HEK293 (cell line): ENCODE measurements around the gene DNAJC7.
"Not testable (repeated sequence)": the region's sequence is repeated elsewhere in the genome, so short reads cannot be mapped to it uniquely, and the experiment has no call there.

Experiments used
- HOXD13 ChIP-seq: sonication (generic); formaldehyde crosslinking; IDR thresholded peaks from 2 replicates; pipeline ENCODE4 v1.8.0; 2022; ENCODE audit warnings: missing genetic modification reagents, borderline replicate concordance
- SETDB1 ChIP-seq: IDR thresholded peaks from one replicate; pipeline ENCODE4 v1.6.1; 2017; ENCODE audit warnings: mild to moderate bottlenecking, low read length, moderate library complexity, mixed read lengths; ENCODE audit not compliant: insufficient read length
- ZNF169 ChIP-seq: fragments of 450-650 bp; formaldehyde crosslinking; IDR thresholded peaks from 2 replicates; pipeline ENCODE4 v1.5.1; 2016; ENCODE audit warnings: missing biosample characterization, missing genetic modification characterization
- ZNF544 ChIP-seq: fragments of 450-650 bp; formaldehyde crosslinking; IDR thresholded peaks from 2 replicates; pipeline ENCODE4 v1.5.0; 2017; ENCODE audit warnings: missing biosample characterization, missing genetic modification characterization
- ZNF677 ChIP-seq: fragments of 450-650 bp; IDR thresholded peaks from 2 replicates; pipeline ENCODE4 v1.5.0; 2018; ENCODE audit warnings: missing biosample characterization, mild to moderate bottlenecking, missing genetic modification characterization, moderate library complexity
- ZNF701 ChIP-seq: fragments of 450-650 bp; formaldehyde crosslinking; IDR thresholded peaks from 2 replicates; pipeline ENCODE4 v1.5.1; 2016; ENCODE audit warnings: missing biosample characterization, missing genetic modification characterization
- TF ChIP-seq, protein P1 (sequence below): fragments of 450-650 bp; formaldehyde crosslinking; IDR thresholded peaks from 2 replicates; pipeline ENCODE4 v1.5.1; 2016; ENCODE audit warnings: missing biosample characterization, missing genetic modification characterization
- TF ChIP-seq, protein P2 (sequence below): fragments of 450-650 bp; formaldehyde crosslinking; IDR thresholded peaks from 2 replicates; pipeline ENCODE4 v1.5.1; 2016; ENCODE audit warnings: missing biosample characterization, missing genetic modification characterization
- TF ChIP-seq, protein P3 (sequence below): fragments of 450-650 bp; formaldehyde crosslinking; IDR thresholded peaks from 2 replicates; pipeline ENCODE4 v1.5.1; 2016; ENCODE audit warnings: missing biosample characterization, missing genetic modification characterization
- TF ChIP-seq, protein P4 (sequence below): fragments of 450-650 bp; formaldehyde crosslinking; IDR thresholded peaks from 2 replicates; pipeline ENCODE4 v1.5.1; 2016; ENCODE audit warnings: missing biosample characterization, missing genetic modification characterization, low read depth

DNA sequence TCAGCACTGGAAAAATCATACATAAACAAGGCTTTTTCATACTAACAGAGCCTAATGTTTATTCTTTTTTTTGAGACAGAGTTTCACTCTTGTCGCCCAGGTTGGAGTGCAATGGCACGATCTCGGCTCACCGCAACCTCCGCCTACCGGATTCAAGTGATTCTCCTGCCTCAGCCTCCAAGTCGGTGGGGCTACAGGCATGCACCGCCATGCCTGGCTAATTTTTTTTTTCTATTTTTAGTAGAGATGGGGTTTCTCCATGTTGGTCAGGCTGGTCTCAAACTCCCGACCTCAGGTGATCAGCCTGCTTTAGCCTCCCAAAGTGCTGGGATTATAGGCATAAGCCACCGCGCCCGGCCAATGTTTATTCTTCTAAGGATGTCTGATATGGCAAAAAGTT is 3.5 kb downstream of the DNAJC7 start:
- TF ChIP-seq, protein P1, sequence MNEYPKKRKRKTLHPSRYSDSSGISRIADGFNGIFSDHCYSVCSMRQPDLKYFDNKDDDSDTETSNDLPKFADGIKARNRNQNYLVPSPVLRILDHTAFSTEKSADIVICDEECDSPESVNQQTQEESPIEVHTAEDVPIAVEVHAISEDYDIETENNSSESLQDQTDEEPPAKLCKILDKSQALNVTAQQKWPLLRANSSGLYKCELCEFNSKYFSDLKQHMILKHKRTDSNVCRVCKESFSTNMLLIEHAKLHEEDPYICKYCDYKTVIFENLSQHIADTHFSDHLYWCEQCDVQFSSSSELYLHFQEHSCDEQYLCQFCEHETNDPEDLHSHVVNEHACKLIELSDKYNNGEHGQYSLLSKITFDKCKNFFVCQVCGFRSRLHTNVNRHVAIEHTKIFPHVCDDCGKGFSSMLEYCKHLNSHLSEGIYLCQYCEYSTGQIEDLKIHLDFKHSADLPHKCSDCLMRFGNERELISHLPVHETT (tag by site-specific recombination): not testable (repeated sequence)
- TF ChIP-seq, protein P2, sequence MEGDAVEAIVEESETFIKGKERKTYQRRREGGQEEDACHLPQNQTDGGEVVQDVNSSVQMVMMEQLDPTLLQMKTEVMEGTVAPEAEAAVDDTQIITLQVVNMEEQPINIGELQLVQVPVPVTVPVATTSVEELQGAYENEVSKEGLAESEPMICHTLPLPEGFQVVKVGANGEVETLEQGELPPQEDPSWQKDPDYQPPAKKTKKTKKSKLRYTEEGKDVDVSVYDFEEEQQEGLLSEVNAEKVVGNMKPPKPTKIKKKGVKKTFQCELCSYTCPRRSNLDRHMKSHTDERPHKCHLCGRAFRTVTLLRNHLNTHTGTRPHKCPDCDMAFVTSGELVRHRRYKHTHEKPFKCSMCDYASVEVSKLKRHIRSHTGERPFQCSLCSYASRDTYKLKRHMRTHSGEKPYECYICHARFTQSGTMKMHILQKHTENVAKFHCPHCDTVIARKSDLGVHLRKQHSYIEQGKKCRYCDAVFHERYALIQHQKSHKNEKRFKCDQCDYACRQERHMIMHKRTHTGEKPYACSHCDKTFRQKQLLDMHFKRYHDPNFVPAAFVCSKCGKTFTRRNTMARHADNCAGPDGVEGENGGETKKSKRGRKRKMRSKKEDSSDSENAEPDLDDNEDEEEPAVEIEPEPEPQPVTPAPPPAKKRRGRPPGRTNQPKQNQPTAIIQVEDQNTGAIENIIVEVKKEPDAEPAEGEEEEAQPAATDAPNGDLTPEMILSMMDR (tag by site-specific recombination): not testable (repeated sequence)
- not testable (repeated sequence) for TF ChIP-seq ZNF677; HOXD13 (CRISPR knock-in tag); SETDB1; ZNF701 (tag by site-specific recombination); ZNF169 (tag by site-specific recombination); ZNF544 (tag by site-specific recombination)
- TF ChIP-seq, protein P3, sequence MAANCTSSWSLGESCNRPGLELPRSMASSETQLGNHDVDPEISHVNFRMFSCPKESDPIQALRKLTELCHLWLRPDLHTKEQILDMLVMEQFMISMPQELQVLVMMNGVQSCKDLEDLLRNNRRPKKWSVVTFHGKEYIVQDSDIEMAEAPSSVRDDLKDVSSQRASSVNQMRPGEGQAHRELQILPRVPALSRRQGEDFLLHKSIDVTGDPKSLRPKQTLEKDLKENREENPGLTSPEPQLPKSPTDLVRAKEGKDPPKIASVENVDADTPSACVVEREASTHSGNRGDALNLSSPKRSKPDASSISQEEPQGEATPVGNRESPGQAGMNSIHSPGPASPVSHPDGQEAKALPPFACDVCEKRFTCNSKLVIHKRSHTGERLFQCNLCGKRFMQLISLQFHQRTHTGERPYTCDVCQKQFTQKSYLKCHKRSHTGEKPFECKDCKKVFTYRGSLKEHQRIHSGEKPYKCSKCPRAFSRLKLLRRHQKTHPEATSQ (tag by site-specific recombination): not testable (repeated sequence)
- TF ChIP-seq, protein P4, sequence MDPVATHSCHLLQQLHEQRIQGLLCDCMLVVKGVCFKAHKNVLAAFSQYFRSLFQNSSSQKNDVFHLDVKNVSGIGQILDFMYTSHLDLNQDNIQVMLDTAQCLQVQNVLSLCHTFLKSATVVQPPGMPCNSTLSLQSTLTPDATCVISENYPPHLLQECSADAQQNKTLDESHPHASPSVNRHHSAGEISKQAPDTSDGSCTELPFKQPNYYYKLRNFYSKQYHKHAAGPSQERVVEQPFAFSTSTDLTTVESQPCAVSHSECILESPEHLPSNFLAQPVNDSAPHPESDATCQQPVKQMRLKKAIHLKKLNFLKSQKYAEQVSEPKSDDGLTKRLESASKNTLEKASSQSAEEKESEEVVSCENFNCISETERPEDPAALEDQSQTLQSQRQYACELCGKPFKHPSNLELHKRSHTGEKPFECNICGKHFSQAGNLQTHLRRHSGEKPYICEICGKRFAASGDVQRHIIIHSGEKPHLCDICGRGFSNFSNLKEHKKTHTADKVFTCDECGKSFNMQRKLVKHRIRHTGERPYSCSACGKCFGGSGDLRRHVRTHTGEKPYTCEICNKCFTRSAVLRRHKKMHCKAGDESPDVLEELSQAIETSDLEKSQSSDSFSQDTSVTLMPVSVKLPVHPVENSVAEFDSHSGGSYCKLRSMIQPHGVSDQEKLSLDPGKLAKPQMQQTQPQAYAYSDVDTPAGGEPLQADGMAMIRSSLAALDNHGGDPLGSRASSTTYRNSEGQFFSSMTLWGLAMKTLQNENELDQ (tag by site-specific recombination): not testable (repeated sequence)
